HL-60 (cell line): ENCODE results near the gene RIPPLY2.

Source experiments
- POLR2AphosphoS5 ChIP-seq: IDR thresholded peaks from 2 replicates; pipeline ENCODE4 v1.6.1; 2012; ENCODE audit warnings: low read depth
- TF ChIP-seq, protein P1 (sequence below): IDR thresholded peaks from one replicate; pipeline ENCODE4 v1.5.1; 2011; ENCODE audit warnings: low read length, control low read depth, inconsistent platforms; ENCODE audit not compliant: insufficient read depth
- TF ChIP-seq, protein P2 (sequence below): IDR thresholded peaks from 2 replicates; pipeline ENCODE4 v1.6.1; 2012; ENCODE audit warnings: low read depth; ENCODE audit not compliant: insufficient replicate concordance

DNA sequence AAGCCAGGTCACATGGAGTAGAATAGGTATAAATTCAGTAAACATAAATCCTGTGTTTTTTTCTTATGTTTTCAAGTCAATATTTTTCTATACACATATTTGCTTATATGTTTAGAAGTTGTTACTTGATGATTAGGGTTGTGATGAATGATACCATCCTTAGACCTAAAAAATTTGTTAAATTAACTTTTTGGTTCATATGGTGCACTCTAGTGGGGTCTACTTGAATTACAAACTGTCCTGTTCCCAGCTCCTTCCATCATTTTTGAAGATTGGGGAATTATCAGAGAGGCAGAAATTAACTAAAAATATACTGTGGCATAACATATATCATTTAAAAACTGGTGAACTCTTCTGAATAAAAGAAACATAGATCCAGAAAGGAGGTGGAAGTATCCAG, 48.3 kb upstream of the RIPPLY2 start:
- TF ChIP-seq, protein P1, sequence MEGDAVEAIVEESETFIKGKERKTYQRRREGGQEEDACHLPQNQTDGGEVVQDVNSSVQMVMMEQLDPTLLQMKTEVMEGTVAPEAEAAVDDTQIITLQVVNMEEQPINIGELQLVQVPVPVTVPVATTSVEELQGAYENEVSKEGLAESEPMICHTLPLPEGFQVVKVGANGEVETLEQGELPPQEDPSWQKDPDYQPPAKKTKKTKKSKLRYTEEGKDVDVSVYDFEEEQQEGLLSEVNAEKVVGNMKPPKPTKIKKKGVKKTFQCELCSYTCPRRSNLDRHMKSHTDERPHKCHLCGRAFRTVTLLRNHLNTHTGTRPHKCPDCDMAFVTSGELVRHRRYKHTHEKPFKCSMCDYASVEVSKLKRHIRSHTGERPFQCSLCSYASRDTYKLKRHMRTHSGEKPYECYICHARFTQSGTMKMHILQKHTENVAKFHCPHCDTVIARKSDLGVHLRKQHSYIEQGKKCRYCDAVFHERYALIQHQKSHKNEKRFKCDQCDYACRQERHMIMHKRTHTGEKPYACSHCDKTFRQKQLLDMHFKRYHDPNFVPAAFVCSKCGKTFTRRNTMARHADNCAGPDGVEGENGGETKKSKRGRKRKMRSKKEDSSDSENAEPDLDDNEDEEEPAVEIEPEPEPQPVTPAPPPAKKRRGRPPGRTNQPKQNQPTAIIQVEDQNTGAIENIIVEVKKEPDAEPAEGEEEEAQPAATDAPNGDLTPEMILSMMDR = no peak
- no peak for TF ChIP-seq POLR2AphosphoS5
- TF ChIP-seq, protein P2, sequence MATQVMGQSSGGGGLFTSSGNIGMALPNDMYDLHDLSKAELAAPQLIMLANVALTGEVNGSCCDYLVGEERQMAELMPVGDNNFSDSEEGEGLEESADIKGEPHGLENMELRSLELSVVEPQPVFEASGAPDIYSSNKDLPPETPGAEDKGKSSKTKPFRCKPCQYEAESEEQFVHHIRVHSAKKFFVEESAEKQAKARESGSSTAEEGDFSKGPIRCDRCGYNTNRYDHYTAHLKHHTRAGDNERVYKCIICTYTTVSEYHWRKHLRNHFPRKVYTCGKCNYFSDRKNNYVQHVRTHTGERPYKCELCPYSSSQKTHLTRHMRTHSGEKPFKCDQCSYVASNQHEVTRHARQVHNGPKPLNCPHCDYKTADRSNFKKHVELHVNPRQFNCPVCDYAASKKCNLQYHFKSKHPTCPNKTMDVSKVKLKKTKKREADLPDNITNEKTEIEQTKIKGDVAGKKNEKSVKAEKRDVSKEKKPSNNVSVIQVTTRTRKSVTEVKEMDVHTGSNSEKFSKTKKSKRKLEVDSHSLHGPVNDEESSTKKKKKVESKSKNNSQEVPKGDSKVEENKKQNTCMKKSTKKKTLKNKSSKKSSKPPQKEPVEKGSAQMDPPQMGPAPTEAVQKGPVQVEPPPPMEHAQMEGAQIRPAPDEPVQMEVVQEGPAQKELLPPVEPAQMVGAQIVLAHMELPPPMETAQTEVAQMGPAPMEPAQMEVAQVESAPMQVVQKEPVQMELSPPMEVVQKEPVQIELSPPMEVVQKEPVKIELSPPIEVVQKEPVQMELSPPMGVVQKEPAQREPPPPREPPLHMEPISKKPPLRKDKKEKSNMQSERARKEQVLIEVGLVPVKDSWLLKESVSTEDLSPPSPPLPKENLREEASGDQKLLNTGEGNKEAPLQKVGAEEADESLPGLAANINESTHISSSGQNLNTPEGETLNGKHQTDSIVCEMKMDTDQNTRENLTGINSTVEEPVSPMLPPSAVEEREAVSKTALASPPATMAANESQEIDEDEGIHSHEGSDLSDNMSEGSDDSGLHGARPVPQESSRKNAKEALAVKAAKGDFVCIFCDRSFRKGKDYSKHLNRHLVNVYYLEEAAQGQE = no peak
